ENCODE results near the gene TFF3. TPM values are rescaled to one million over a fixed set of nuclear protein-coding genes. Genes with fewer than 3 reads are reported as not detected.

The TFF3 gene
- total and polyA plus RNA-seq, 10 donors: 28.9 to 123 (median 72.7) TPM

- Histone ChIP-seq H3K27me3 (replicated peaks in 1 of 7) (peaks cover 0 to 25% (median 0%) of the 10 kb centered on the region in 7 donors), H3K4me1 (no peaks in the 10 kb centered on the region), H3K27ac (no peak overlapping the region), H3K9me3 (no peaks in the 10 kb centered on the region), H3K36me3 (no peaks in the 10 kb centered on the region), H3K4me3 (no peak overlapping the region)
- intact Hi-C loops (cut with DNase I; ENCODE audit: low total_unique reads): no loop called here
- peak; percentile 28 for DNase-seq
- TF ChIP-seq POLR2AphosphoS5 (IDR thresholded peaks at IDR 0.05) (no peak), POLR2A (IDR thresholded peaks at IDR 0.05) (no peak), CTCF (IDR thresholded peaks at IDR 0.05 in 8 of 11, conservative IDR thresholded peaks at IDR 0.05 in 3 of 11) (no peak)
- WGBS, 5 donors: 89 to 92% (median 90%) methylated on average over 11 of the region's 11 CpGs
Measured at GRCh38 chr21:42343963-42344510, 28.8 kb upstream of the TFF3 start.

GRCh38 chr21:42343556-42343955, 28.3 kb upstream of the TFF3 start:
- intact Hi-C loops (cut with DNase I; ENCODE audit: low total_unique reads): no loop called here

GRCh38 chr21:42343101-42343500, 27.9 kb upstream of the TFF3 start:
- TF ChIP-seq CTCF (IDR thresholded peaks at IDR 0.05 in 8 of 11, conservative IDR thresholded peaks at IDR 0.05 in 3 of 11) (no peak), POLR2A (IDR thresholded peaks at IDR 0.05) (no peak), POLR2AphosphoS5 (IDR thresholded peaks at IDR 0.05) (no peak)
- 79 to 89% (median 88%) methylated on average over 10 of the region's 10 CpGs for WGBS, 5 donors
- H3K27me3 ChIP-seq (replicated peaks in 1 of 7): peaks cover 0 to 25% (median 0%) of the 10 kb centered on the region in 7 donors
- H3K36me3 ChIP-seq: no peaks in the 10 kb centered on the region
- H3K27ac ChIP-seq: no peak overlapping the region
- no peaks in the 10 kb centered on the region for H3K9me3 ChIP-seq
- peaks cover 0 to 5% (median 3%) of the 10 kb centered on the region in 6 donors for H3K4me1 ChIP-seq
- H3K4me3 ChIP-seq: no peak overlapping the region
- intact Hi-C loops (cut with DNase I; ENCODE audit: low total_unique reads): no loop called here
- peak; percentile 14 for DNase-seq

More at GRCh38 chr21:42343556-42343955, 28.3 kb upstream of the TFF3 start:
- H3K4me1 ChIP-seq: peaks cover 0 to under 1% (median 0%) of the 10 kb centered on the region in 6 donors
- H3K36me3 ChIP-seq: no peaks in the 10 kb centered on the region
- H3K4me3 ChIP-seq: no peak overlapping the region
- 79 to 94% (median 85%) methylated on average over 6 of the region's 6 CpGs for WGBS, 5 donors
- H3K9me3 ChIP-seq: no peaks in the 10 kb centered on the region
- no peak for TF ChIP-seq POLR2AphosphoS5 (IDR thresholded peaks at IDR 0.05)
- no peak for TF ChIP-seq POLR2A (IDR thresholded peaks at IDR 0.05)
- TF ChIP-seq CTCF (IDR thresholded peaks at IDR 0.05 in 8 of 11, conservative IDR thresholded peaks at IDR 0.05 in 3 of 11): no peak
- peaks cover 0 to 25% (median 0%) of the 10 kb centered on the region in 7 donors for H3K27me3 ChIP-seq (replicated peaks in 1 of 7)
- DNase-seq: peak; percentile 30
- H3K27ac ChIP-seq: no peak overlapping the region

GRCh38 chr21:42341776-42342542, 26.8 kb upstream of the TFF3 start:
- WGBS, 5 donors: 92 to 96% (median 93%) methylated on average over 15 of the region's 15 CpGs
- DNase-seq: peak; percentile 14
- TF ChIP-seq CTCF (IDR thresholded peaks at IDR 0.05 in 8 of 11, conservative IDR thresholded peaks at IDR 0.05 in 3 of 11) (no peak), POLR2AphosphoS5 (IDR thresholded peaks at IDR 0.05) (no peak), POLR2A (IDR thresholded peaks at IDR 0.05) (no peak)
- Histone ChIP-seq H3K4me1 (peaks cover 0 to 14% (median 9%) of the 10 kb centered on the region in 6 donors), H3K4me3 (no peak overlapping the region), H3K27ac (no peak overlapping the region), H3K36me3 (no peaks in the 10 kb centered on the region), H3K27me3 (replicated peaks in 1 of 7) (peaks cover 0 to 16% (median 0%) of the 10 kb centered on the region in 7 donors), H3K9me3 (no peaks in the 10 kb centered on the region)
- intact Hi-C loops (cut with DNase I; ENCODE audit: low total_unique reads): no loop called here

All from spleen (tissue), 11 donors.